Activated CD8-positive, alpha-beta memory T cell treated with anti-CD3 and anti-CD28 coated beads, Interleukin-2, amount 50 U/mL, for 4 hours (primary cell): ENCODE measurements around the gene FBLN1.

Source experiments
- DNase-seq: peaks from one replicate; pipeline ENCODE4 v3.0.0-alpha.2; 2020

FBLN1 gene

DNA sequence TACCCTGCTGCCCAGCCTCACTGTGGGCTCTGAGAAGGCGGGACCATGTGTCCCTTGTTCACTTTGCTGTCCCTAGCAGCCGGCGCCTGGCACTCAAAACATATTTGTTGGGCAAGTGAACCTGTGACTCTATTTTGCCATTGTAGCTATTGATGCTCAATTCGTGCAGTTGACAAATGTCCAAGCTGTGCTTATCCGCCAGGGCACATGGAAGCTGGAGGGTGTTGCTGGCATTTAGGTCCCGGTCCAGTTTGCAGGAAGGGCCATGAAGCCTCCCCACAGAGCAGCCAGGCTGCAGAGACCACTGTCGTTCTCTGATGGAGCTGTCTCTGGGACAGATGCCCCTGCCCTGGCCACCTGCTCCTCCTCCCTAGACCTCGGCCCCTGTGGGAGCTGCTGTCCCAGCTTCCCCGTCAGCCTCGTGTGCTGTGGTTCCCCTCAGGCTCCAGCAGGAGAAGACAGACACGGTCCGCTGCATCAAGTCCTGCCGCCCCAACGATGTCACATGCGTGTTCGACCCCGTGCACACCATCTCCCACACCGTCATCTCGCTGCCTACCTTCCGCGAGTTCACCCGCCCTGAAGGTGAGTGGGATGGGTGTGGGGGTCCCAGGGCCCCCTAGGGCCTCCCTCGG is 71.5 kb downstream of the FBLN1 start:
- DNase-seq, result no peak

DNA sequence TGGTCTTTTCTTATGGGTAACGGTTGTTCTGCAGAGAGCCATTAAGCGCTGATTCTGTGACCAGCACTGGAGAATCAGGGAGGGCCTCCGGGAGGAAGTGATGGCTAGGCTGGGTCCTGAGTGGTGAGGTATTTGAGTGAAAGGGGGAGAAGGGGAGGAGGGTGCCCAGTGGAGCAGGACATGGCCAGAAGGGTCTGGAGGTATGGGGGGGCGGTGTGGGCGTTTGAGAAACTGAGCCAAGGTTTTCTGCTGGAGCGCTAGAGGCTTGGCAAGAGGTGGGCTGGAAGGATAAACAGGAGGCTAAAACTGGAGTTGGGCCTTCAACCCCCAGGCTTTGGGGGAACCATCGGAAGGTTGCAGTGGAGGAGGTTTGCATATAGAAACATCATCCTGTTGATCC is 72.5 kb downstream of the FBLN1 start:
- DNase-seq, result no peak

DNA sequence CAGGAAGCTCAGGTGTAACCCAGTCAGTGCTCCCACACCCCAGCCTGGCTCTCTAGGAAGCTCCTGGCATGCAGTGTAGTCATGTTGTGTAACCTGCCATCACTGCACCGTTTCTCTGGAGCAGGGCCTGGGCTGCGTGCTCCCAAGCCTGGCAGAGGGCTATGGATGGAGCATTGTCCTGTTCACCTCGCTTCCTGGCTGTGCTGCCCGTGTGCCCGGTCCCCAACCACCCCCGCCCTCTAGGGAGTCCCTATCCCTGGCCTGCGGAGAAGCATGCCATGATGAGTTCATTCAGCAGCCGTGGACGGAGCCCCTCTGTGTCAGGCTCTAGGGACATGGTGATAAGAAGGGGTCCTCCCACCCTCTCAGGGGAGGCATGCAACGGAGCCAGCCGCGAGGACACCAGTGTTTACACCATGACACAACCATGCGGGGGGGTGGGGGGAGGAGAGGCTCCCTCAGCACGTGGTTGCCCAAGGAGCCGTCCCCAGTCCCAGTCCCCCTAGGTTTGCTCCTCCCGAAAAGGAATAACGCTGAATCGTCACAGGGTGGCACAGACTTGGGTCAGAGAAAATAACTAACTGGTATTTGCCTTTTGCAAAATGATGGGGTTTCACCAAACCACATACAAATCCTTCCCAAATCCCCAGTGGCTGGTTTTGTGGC is 73.1 kb downstream of the FBLN1 start:
- no peak for DNase-seq

DNA sequence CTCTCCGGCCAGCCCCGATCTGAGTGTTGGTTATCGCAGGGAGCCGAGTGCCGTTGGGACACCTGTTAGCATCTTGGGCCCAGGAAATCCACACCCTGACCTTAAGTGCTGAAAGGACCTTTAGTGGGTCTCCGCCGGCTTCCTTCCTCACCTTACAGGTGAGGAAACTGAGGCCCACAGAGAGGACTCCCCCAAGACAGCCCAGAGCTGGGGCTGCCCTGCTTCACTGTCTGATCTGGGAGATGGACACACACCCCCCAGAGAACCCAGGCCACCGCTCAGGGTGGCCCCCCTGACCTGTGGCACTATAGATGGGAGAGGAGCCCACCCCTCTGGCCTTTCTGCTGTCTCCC is 73.6 kb downstream of the FBLN1 start:
- no peak for DNase-seq

DNA sequence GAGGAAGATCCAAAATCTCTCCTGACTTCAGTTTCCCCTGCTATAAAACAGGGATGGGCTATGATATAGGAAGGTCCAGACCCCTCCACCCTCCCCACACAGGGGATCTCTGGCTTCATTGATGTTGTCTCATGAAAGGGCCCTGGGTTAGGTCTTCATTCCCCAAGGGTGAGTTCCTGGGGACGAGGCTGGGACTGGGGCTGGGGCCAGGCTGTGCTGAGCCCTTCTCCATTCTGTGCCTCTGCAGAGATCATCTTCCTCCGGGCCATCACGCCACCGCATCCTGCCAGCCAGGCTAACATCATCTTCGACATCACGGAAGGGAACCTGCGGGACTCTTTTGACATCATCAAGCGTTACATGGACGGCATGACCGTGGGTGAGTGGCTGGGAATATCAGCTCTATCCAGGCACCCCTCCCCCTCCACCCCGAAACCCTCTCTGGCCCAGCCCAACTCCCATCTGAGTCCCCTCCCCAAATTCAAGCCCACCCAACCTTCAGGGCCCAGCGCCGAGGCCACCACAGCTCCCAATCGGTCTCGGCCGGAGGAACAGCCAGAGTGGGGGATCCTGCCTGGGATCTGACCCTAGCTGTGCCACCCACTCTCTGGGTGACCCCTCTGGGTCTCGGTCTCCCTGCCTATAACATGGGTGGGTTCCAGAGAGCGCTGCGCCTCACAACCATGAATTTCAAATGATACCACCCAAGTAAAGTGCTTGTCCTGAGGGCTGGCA is 74.2 kb downstream of the FBLN1 start:
- no peak for DNase-seq

DNA sequence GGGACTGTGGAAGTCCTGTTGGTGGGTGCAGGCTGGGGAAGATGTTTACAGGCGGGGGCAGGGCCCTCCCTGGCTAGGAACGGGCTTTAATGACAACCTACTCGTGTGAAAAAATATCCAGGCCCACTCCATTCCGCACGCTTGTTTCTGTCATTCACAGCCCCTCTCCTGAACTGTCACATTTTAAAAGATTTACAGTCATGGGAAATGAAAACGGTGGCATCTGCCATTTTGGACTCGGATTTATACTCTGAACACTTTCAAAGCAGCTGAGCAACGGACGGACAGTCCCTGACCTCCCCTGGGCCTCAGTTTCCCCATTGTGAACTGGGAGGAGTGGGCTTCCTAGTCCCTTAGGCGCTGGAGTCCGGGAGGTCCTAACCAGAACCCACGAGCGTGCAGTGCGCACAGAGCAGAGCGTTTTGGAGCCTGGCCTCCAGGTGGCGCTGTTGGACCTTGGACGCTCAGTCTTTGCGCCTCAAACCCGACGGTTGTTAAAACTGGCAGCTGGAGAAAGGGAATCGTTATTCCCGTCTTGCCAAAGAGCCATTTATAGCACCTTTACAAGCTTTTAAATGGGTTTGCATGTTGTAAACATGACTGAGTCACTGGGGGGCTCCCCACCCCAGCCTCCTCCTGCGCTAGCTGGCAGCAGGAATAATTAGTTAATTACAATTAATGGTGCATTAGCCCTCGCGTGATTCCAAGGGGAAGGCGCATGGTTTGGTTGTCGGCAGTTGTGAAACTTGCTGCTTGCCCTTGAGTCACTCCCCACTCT is 75.3 kb downstream of the FBLN1 start:
- DNase-seq, result peak; percentile 77

DNA sequence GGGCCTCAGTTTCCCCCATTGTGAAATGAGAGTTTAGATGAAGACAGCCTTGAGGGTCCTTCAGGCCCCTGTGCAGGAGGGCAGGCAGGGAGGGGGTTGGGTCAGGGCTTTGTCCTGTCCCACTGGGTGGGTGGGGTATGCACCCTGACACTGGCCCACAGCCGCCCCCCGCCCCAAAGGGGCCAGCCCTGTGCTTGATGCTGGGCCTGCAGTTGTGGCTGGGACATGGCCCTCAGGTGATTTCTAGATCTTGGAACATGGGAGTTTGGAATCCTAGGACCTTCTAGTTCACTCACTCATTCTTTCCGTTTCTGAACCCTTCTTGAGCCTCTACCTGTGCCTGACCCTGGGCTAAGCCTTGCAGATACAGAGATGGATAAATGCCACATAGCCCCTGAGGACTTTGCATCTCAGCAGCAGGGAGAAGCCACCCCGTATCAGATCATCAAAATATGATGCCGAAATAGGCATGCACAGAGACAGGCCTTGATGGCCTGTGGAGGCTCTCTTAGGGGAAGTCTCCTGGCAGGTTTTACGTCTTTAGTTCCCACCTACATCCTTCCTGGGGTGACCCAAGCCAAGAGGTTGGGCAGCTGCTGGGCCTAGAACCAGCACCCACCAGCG is 76.0 kb downstream of the FBLN1 start:
- DNase-seq, result no peak

DNA sequence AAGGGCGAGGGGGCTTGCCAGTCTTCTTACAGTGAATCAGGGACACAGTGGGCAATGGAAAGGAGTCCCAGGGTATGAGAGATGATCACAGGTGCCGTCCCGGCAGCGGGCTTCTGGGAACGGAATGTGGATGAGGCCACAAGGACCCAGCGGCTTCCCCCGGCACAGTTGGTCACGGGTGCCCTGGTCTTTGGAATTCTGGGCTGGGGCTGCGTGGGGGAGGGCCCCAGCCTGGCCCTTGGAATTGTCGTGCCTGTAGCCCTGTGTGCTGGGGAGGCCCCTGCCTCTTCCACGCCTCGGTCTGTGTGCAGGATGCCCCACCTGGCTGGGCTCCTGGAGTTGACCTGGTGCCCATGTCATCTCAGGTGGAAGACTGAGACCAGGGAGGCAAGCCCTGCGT is 76.6 kb downstream of the FBLN1 start:
- DNase-seq, result no peak

DNA sequence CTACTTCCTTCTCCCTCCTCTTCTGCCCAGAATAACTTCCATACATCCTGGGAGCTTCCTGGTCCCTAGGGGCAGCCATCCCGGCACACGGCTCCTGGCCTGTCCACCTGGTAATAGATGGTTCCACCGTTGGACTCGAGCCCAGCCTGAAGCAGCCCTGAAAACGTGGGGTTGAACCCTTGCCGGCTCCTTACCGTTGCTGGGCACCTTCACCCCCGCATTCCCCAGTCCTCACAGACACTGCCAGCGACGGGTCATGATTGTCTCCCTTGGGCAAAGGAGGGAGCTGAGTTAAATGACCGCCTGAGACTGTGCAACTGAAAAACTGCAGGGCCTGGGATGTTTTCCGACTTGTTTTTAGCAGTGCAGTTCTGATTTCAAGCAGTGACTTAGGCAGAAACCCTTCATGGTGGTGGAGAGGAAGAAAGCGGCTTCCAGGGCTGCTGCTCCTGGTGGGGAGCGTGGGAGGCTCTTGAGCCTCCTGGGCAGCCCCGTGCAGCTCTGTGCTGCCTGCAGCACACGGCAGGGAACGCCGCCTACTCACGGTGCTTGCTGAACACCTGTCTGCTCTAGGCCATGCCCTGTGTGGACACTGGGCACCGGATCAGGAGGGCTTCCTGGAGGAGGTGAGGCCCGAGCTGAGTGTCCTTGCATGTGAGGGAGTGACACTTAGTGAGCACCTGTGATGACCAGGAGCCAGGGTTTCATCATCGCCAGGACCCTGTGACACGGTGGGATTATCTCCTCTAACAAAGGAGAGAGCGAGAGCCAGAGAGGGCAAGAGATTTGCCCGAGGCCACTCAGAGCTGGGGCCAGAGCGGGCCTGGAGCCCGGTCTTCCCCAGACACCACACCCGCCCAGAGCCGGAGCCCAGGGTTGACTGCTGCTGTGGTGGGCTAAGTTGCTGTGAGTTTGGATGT is 77.4 kb downstream of the FBLN1 start:
- DNase-seq, result no peak

DNA sequence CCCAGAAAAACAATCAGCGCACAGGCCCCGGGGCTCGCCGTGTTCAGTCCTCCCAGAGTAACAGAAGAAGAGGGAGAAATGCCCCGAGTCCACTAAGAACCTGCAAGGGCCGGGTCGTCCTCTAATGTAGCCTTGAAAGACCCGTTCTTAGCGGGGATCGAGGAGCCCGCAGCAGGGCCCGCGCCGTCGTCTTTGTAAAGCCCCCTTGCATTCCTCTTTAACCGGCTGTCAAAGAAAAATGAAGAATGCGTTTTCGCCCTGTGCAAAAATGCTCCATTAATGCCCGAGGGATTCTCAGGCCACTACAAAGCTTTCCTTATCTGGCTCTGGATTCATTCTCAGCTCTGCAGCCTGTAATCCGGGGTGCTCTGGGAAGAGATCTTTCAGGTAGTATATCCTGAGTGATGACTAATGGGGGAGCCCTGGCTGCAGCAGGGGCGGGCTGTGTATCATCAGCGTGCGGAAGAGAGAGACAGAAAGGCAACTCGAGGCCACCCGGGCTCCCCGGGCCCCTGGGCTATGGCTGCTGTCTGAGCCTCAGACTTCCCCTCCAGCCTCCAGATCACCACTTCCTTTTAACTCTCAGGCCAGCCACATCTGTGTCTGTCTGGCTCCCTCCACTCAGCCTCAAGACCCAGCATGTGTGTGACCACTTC is 78.2 kb downstream of the FBLN1 start:
- no peak for DNase-seq

DNA sequence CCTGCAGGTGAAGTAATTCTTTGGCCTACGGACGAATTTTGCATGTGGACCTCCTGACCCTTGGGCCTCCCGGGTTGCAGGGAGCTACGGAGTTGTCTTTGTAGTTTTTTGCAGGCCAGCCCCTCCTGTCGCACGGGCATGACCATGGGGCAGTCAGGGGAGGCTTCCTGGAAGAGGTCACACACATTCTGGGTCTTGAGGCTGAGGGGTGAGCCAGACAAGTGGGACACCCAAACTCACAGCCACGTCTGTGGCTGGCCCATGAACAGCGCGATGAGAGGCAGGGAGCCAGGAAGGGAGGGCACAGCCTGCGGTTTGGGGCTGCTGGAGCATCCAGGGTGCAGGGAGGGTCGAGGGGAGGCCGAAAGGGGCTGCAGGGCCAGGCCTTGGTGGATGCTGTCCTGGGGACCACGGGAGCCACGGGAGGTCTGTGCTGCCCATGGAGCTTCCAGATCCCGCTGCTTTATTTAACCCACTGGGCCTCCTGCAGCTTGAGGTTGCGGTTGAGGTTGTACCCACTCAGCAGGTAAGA is 78.9 kb downstream of the FBLN1 start:
- no peak for DNase-seq

DNA sequence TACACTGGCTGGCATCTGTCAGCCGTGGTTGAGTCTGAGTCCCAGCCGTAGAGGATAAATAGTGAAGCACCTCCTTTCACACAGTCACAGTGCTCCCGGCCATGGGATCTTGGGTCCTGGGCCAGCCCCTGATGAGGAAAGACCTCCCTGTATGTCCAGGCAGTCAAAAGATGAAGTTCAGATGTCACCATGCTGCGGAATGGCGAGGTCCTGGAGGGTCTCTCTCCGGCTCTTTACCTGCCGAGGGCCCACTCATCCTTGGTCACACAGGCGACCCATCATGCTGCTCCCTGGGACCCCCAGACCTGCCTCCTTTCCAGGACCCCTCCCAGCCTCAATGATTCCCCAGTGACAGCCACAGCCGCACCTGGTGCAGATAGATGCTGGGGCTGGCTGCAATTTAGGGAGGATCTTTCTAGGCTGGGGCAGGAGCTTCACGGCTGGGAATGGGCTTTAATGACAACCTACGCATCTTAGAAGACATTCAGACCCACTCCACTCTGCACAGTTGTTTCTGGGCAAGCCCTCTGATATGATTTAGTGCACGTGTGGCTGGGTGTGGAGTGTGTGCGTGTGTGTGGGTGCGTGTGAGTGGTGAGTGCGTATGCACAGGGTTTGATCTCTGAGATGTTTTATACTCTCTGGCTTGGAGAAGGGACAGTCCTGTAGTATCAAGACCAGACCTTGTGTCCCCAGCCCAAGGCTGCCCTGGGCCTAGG is 79.7 kb downstream of the FBLN1 start:
- DNase-seq, result no peak

DNA sequence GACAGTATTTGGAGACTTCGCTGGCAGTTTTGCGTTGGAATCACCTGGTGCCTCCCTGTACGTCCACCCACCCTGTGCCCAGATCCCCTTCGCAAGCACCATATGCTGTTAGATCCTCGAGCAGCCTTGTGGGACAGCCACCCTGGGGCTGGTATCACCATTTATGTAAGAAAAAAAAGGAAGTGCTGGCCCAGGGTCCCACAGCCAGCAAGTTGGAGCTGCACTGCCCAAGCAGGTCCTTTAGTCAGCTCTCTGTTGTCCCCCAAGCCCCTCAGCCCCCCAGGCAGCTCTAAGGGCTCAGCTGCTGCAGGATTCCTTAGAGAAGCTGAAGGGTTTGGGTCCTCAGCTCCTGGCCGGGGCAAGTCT is 80.3 kb downstream of the FBLN1 start:
- DNase-seq, result no peak

DNA sequence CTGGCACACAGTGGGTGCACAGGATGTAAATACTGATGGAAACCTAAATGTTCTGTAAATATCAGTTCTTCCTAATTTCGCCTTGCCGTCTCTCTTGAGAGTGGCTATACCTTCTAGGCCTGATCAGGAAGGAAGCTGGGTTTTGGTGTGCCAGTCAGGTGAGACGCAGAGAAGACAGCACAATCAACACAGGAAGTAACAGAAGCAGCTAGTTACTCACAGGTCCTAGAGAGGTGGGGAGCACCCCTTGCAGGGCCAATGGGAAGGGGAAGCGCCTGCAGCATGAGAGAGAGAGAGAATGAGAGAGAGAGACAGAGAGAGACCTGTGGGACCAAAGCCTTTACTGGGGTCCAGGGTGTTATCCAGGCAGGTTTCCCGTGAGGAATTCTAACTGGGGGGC is 80.8 kb downstream of the FBLN1 start:
- DNase-seq, result no peak

DNA sequence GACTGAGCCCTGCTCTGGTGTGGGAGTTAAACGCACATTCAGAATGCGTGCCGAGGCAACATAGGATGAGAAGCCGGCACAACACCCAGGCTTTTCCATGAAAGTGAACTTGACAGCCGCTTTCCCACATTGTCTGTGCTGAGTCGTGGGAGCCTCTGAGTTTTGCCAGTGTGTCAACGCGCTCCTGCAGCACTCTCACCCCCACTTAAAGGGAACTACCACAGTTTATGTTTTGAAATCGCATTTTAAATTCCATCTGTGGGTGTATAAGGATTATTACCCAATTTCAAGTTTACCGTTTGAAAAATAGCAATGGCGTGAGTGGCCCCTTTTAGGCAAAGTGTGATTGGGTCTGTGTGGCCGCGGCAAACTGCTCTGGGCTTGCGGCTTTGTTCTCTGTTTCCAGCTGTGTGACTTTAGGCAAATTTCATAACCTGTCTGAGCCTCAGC is 81.5 kb downstream of the FBLN1 start:
- DNase-seq, result no peak

DNA sequence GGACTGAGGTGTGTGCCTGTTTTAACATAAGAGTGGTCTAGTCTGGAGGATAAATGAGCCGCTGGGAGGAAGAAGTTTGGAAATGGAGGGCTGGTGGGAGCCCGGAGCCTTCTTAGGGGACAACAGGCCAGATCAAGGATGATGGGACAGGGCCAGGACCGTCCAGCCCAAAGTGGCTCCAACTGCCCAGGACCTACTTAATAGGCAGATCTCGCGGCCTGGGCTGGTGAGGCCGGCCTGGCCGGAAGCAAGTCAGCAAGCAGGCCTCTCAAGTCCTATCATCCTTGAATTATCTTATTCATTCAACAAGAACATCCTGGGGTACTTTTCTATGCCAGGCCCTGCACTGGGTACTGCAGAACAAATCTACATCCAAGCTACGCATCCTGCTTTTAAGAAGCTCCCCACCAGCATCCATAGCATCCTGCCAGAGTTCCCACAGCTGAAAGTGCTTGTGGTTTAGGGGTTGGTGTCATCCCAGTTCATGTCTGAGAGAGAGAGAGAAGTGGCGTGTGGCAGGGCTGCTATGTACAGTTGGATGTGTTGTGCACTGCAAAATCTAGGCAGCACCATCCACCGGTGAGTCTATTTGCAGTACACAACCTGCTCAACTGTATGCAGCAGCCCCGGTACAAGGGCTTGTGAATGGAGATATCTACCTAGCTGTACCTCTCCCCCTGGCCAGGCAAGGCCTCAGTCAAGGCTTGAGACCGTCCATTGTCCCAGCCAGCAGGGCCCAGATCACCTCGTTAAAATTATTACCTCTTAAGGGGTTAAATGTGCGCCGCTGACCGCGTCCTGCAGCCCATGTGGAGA is 82.1 kb downstream of the FBLN1 start:
- no peak for DNase-seq

DNA sequence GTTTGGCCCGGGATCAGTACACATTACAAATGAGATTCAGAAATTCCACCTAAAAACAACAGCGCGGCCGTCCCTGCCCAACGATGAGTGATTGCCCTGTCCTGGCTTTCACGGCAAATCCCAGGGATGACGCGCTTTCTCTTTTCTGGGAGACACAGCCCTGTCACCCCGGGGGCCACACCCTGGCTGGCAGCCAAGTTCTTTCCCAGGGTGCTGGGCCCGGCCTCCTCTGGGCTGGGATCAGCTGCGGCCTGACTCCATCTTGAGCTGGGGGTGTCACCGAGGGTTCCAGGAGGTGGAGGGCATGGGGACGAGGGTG is 82.7 kb downstream of the FBLN1 start:
- DNase-seq, result no peak

DNA sequence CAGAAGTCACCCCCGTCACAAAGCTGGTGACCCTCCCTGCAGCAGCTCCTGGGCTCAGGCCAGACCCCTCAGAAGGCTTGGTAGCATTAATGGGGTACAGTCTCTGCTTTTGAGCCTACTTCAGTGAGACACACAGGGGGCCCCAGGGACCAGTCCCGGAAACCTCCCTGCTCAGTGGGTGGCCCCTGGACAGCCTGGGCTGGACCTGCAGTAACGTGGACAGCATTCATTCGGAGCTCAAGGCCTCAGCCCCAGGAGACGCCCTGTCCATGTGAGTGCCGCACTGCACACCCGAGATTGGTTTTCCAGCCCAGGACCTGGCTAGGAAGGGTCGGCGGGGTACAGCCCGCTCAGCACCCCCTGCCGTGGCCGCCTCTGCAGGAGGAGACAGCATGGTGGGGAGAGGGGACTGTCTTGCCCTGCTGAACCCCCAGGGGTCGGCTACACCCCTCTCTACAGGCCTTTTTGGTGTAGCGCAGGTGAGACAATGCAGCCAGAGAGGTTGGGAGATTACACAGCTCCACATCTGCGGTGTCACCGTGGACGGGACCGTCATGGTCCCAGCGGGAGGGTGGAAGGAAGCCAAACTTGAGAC is 83.4 kb downstream of the FBLN1 start:
- no peak for DNase-seq

DNA sequence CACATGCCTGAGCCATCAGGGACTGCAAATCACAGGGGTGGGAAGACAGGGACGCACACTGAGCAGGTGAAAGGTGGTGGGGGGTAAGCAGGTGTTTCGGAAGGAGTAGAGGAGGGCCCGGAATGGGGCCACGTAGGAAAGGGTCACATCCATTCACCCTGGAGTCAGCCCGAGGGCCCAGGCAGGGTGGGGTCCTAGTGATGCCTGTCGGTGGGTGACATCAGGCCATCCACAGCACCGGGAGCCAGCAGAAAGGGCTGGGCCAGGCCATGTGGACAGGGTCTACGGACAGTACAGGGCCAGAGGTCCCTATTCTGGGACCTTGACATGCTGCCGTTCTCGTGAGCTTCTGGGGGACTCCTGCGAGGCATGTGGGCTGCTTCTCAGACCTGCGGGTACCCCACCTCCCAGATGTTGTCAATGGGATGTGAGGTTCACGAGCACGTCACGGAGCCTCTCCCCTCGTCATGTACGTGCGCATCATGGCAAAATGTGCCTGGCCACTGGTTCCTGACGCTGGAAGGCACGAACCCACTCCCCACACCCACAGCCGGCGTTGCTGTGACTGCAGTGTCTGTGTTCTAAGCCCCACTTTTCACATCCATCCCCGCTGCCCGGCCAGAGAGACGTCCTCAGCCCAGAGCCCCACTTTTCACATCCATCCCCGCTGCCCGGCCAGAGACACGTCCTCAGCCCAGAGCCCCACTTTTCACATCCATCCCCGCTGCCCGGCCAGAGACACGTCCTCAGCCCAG is 84.1 kb downstream of the FBLN1 start:
- no peak for DNase-seq
